KOPT-K1 (cell line): ENCODE data around the gene ZNF366.
"Not testable (repeated sequence)": the region's sequence is repeated elsewhere in the genome, so short reads cannot be mapped to it uniquely, and the experiment has no call there.

Experiments used
- H3K27ac ChIP-seq: fragments of 200-600 bp; sonication (generic); 2 replicates; pipeline ENCODE4 v1.5.1; 2016; ENCODE audit warnings: antibody characterized with exemption, mild to moderate bottlenecking, low read depth, low read length; ENCODE audit not compliant: poor library complexity, severe bottlenecking
- H3K36me3 ChIP-seq: fragments of 200-600 bp; sonication (generic); 2 replicates; pipeline ENCODE4 v1.5.1; 2017; ENCODE audit warnings: antibody characterized with exemption, mild to moderate bottlenecking, low read length, moderate library complexity; ENCODE audit not compliant: insufficient read depth
- H3K9me3 ChIP-seq: fragments of 200-600 bp; sonication (generic); 2 replicates; pipeline ENCODE4 v1.5.1; 2017; ENCODE audit warnings: antibody characterized with exemption, low read length, mild to moderate bottlenecking; ENCODE audit not compliant: insufficient read depth, poor library complexity, severe bottlenecking

The ZNF366 gene

GRCh38 chr5:72408127-72408526 is 99.1 kb downstream of the ZNF366 start:
- Histone ChIP-seq H3K9me3 (no peaks in the 10 kb centered on the region), H3K27ac (no peak overlapping the region)

GRCh38 chr5:72407541-72407940 is 99.7 kb downstream of the ZNF366 start:
- H3K27ac ChIP-seq: no peak overlapping the region
- no peaks in the 10 kb centered on the region for H3K9me3 ChIP-seq
- H3K36me3 ChIP-seq: no peaks in the 10 kb centered on the region

More at GRCh38 chr5:72408127-72408526, 99.1 kb downstream of the ZNF366 start:
- no peaks in the 10 kb centered on the region for H3K36me3 ChIP-seq

GRCh38 chr5:72407078-72407477 is 100.1 kb downstream of the ZNF366 start:
- H3K27ac ChIP-seq: no peak overlapping the region

GRCh38 chr5:72404771-72405170 is 102.4 kb downstream of the ZNF366 start:
- not testable (repeated sequence) for H3K36me3 ChIP-seq, H3K27ac ChIP-seq
- peaks cover 26% of the 10 kb centered on the region for H3K9me3 ChIP-seq

More at GRCh38 chr5:72407078-72407477, 100.1 kb downstream of the ZNF366 start:
- Histone ChIP-seq H3K9me3 (peaks cover 2% of the 10 kb centered on the region), H3K36me3 (no peaks in the 10 kb centered on the region)

GRCh38 chr5:72402959-72403628 is 104.1 kb downstream of the ZNF366 start:
- peaks cover 29% of the 10 kb centered on the region for H3K9me3 ChIP-seq
- H3K27ac ChIP-seq: no peak overlapping the region
- H3K36me3 ChIP-seq: no peaks in the 10 kb centered on the region

- no peaks in the 10 kb centered on the region for H3K36me3 ChIP-seq
- H3K27ac ChIP-seq: no peak overlapping the region
- peaks cover 29% of the 10 kb centered on the region for H3K9me3 ChIP-seq
Measured at GRCh38 chr5:72402381-72402890, 104.8 kb downstream of the ZNF366 start.

- Histone ChIP-seq H3K36me3 (no peaks in the 10 kb centered on the region), H3K9me3 (peaks cover 32% of the 10 kb centered on the region), H3K27ac (no peak overlapping the region)
Measured at GRCh38 chr5:72400950-72401349, 106.3 kb downstream of the ZNF366 start.

- Histone ChIP-seq H3K27ac (no peak overlapping the region), H3K9me3 (peaks cover 33% of the 10 kb centered on the region), H3K36me3 (no peaks in the 10 kb centered on the region)
Measured at GRCh38 chr5:72397836-72398235, 109.4 kb downstream of the ZNF366 start.

- Histone ChIP-seq H3K9me3 (peaks cover 7% of the 10 kb centered on the region), H3K27ac (no peak overlapping the region), H3K36me3 (no peaks in the 10 kb centered on the region)
Measured at GRCh38 chr5:72394688-72395087, 112.5 kb downstream of the ZNF366 start.

GRCh38 chr5:72393052-72393451 is 114.2 kb downstream of the ZNF366 start:
- no peaks in the 10 kb centered on the region for H3K36me3 ChIP-seq
- H3K9me3 ChIP-seq: peaks cover 4% of the 10 kb centered on the region
- H3K27ac ChIP-seq: no peak overlapping the region
